Stimulated activated CD8-positive, alpha-beta memory T cell treated with anti-CD3 and anti-CD28 coated beads, Interleukin-15, amount 100 ng/mL, for 48 hours (primary cell): ENCODE data around the gene GPC6.

Source experiments
- DNase-seq, 2 donors: peaks; one replicate each; pipeline ENCODE4 v3.0.0-alpha.2; 2020; ENCODE audit warnings: low read depth in 2 of 2

The GPC6 gene

DNA sequence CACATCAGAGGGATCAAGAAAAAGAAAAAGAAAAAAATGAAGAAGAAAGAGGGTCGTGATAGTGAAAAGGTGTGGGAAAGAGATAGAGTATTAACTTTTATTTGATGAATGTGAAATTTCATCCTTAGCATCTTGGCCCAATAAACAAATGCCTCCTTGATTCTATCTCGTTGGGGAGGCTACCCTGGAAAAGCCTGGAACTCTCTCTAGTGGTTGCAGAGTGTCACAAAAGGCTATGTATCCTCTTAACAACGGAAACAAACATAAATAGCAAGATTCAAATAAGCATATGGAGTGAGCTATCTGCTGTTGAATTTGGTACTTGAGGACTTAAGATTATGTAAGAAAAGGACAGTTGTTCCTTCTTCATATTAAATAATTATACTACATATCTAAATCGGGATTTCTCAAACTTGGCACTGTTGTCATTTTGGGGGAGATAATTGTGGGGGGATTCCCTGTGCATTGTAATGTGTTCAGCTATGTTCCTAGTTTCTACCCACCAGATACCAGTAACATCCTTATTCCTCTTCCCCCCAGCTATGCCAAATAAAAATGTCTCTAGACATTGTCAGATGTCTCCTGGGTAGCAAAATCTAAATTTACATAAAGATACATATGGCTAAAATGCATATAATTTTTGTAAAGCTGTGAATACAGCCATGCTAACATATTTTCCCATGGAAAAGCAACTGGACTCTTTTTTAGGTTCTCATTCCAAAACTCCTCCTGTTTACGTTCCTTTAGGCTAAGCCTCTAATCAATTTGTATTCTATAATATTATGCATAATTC, 695.7 kb downstream of the GPC6 start:
- DNase-seq, result no peak

DNA sequence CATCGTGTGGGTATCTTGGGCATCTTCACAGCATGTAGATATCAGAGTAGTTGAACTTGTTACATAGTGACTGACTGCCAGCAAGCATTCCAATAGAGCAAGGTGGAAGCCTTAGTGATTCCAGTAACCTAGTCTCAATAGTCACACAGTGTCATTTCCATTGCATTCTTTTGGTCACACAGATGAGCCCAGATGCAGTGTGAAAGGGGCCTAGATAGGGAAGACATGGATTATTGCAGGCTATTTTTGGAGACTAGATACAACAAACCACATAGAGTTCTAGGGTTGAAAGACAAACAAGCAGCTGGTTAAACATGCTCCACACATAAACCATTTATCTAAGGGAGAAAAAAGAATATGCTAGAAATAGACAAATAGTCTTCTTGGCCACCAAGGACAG, 699.4 kb downstream of the GPC6 start:
- DNase-seq, result no peak

DNA sequence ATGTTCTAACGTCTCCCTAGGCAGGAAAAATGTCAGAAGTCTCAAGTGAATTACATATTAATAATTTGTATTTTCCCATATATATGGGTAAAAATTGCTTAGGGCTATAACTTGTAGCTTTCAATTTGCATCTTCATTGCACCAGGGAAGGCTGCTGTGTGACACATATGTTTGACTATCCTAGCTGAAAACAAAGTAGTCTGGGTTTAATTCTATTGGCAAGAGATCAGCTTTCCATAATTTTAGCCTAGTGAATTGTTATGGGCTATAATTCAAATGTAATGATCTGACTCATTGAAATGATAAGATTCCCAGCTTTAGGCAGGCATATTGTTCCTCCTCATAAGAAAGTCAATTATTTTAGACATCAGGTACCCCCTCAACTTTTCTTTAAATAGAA, 699.8 kb downstream of the GPC6 start:
- no peak for DNase-seq

DNA sequence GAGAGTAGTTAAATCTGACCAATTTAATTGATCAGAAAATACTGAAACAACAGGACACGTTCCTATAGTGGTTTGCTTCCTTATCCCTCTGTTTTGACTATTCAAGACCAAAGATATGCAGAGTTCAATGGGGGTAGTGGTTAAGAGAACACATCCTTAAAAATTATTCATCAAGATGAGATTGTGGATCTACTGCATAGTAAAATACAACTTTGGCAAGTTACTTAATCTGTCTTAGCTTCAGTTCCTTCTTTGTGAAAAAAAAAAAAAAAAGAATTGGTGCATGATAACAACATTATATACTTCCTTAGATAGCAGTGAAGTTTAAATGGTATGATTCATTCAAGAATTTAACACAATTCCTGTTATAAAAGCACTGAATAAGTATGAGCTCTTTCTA, 700.8 kb downstream of the GPC6 start:
- no peak for DNase-seq

DNA sequence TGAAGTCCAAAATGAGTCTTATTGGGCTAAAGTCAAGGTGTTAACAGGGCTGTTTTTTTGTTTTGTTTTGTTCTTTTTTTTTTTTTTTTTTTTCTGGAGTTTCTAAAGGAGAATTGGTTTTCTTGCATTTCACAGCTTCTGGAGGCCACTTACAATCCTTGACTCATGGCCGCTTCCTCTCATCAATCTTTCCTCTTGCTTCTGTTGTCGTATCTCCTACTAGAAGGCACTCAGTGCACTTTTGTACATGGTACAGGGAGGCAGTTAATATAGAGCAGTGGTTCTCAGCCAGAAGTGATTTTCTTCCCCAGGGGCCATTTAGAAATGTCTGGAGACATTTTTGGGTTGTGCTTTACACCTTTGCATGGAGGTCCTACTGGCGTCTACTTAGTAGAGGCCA, 706.3 kb downstream of the GPC6 start:
- DNase-seq, result no peak

DNA sequence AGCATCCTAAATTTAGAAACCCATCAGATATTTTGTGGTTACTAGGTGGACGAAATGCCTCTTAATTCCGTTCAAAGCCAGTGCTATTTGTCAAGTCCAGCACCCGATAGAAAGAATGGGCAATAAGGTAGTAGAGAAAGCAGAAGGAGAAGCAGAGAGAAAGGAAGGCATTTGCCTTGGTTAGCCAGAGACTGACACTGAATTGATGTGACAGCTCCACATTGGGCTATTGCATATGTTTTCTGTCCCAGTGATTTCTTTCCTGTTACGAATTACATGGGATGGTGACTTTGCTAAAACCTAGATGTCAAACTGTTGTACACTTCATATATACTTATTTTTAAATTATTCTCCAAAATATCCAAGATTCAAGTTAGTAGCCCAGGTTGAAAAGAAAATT, 710.3 kb downstream of the GPC6 start:
- DNase-seq, result no peak

DNA sequence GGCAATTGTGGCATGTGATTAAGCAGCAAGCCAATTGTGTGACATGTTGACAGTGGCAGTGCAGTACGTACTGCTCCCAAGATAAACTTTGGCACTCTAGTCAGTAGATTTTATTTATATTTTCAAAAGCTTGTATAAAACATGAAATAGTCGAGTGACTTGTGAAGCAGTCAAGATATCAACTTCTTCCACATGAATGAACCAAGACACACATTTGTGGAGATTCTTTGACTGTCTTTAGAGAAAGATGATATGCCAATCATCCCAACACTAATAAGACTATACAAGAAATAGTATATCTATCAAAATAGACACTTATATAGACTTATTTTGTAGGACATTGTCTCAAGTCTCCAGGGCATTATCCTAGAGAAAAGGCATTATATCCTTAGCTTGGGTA, 714.8 kb downstream of the GPC6 start:
- DNase-seq, result no peak

DNA sequence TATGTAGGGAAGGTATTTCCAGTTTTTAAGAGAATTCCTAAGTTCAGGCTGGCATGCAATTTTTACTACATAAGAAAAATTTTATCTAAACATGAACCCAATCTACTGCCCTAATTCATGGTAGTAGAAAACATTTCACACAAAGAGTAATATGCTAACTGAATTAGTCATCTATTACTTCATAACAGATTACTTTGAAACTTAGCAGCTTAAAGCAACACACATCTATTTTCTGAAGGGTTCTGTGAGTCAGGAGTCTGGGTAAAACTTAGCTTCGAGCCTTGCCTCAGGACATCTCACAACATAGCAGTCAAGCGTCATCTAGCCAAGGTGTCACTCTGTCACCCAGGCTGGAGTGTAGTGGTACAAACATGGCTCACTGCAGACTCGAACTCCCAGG, 715.4 kb downstream of the GPC6 start:
- DNase-seq, result no peak

DNA sequence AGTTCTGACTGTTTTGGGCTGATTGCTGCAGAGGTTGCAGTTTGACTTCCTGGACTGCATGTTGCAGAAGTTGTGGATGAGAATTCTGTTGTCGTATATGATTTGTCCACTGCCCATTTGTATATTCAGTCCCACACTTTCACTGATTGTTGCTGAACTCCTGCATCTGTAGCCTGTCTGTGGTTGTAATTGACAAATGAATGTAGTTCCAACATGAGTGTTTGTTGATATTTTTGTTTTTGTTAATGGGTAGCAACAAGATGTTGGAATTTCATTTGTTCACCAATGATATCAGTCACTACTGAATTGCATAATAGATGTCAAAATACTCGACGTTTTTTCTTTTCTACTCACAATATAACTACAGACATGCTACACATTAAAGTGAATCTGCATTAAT, 719.0 kb downstream of the GPC6 start:
- no peak for DNase-seq

DNA sequence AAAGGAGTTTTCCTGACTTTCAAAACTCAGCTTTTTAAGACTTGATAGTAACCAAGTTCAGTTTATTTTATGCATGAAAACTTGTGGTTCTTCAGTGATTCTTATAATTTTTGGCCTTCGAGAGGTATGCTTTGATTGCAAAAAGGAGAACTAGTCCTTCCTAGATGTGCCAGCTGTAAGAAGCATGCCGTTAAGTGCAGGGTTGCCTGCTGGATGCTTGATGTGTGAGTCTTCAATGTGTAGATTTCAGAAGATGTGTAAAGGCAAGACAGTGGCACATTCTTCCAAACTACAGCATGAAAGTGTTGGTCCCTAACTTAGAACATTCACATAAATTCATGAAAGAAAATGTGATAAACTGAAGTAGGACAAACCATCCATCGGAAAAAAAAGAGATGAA, 720.4 kb downstream of the GPC6 start:
- no peak for DNase-seq

DNA sequence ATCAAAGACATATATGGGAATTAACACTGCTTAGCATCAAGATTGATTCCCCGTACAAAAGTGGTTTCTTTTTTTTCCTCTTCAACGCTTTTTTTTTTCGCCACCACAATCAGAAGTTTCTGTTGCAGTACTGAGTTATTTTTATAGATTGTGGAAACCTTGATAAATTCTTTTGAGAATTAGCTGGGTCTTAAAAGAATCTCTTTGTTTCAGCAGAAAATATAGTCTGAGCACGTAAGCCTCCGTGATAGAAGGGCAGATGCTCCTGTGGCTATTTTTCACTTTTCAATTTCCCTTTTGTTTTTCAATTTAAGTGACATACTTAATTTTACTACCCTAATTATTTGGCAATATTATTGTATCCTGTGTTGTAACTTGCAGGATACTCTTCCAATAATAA, 721.0 kb downstream of the GPC6 start:
- DNase-seq, result no peak

DNA sequence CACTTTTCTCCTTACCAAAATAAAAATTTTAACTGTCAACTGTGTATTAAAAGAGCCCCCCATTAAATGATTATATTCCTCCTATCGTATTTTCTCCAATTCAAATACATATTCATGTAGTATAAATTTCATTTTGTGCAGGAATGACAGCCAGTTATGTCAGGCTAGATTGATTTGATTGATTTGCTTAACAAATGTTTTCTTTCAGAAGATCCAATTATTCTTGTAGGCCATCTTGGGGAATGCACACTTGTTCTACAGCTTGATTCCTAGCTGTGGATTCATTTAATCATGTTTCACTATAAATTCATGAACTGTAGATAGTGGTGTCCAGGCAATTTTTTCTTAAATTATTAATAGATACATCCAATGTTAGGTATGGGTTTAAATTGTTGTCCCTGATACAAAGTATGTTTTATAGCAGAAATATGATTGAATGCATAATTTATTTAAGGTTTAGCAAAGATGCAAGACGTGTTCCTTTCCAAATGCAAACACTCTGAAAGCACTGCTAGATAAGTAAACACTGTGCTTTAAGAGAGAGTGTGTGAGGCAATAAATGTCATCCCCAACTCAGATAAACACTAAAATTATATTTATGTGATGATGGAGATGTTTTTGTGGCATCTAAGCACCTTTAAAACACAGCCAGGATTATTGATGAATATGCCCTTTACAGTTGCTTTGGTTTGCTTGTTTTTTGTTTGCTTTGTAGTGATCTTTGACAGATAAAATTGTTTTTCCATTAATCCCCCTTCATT, 721.7 kb downstream of the GPC6 start:
- no peak for DNase-seq

DNA sequence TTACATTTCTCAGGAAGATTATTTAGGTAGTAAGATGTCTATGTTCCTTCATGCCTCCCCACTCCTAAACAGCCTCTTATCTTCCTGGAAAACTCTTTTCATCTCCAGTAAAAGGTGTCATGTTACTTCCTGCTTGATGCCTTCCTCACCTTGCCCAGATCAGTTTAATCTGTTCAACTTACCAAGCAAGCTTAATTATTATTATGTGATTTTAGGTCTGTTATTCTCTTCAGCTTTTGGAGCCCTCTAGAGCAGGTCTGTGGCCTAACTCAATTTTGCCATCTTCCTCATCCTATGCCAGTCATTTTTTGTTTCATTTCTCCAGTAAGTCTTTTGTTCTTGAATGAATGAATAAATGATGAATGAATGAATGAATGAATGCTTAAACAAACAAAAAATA, 724.5 kb downstream of the GPC6 start:
- no peak for DNase-seq

DNA sequence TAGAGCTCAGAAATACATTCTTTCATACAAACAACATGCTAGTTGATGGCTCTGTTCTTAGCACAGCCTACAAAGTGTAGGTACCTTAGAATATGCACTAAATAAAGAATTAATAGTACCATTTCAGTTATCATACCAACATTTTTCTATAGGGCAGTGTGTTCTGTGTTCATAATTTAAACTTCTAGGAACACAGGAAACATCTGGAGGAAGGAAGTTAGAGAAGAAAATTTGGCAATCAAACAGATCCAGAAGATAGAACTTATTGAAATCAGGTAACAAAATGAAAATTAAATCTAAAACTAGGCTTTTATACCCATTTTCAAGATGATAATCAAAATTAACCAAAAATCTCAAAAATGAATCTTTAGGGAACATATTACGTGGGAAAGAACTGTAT, 725.3 kb downstream of the GPC6 start:
- no peak for DNase-seq

DNA sequence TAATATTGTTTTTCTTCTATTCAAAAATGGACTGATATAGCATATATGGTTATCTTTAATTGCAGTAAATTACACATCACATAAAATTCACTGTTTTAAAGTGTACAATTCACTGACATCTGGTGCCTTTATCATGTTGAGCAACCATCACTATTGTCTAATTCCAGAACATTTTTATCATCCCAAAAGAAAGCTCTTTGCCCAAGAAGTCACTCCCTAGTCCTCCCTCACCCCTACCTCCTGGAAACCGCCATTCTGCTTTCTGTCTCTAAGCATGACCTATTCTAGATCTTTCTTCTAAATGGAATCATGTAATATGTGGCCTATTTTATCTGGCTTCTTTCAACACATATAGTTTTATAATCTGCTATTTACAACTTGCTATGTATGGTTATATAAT, 727.2 kb downstream of the GPC6 start:
- DNase-seq, result no peak

DNA sequence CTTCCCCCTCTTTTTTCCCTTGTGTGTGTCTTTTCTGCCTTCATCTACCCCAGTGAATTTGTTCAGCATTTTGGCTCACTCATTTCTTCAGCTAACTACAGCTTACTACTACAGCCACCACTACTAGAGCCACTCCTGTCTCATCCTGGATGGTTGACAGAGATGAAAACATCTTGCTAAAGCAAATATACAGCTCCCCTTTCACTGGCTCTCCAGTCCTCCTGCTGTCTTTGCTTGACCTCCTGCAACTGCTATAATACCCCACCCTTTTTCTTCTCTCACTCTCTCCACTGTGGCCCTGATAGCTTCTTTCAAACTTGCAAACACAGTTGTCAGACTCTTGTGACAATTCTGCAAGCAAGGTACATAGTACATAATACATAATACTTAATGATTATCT, 729.3 kb downstream of the GPC6 start:
- DNase-seq, result no peak

DNA sequence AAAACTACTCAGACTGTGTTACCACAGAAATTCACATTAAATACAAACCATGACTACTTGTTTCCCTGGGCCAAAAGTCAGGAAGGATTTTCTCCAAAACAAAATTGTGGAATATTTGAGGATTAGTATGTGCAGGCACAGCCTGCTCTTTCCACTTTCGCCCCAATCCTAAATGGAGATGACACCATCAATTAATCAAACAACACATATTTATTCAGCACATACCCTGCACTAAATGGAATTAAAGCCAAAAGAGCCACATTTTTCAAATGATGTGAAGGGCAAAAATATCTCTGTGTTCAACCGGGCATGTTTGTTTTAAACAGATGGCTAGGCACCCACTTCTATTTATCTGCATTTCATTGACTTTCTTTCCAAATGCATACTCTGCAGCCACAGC, 729.8 kb downstream of the GPC6 start:
- no peak for DNase-seq

DNA sequence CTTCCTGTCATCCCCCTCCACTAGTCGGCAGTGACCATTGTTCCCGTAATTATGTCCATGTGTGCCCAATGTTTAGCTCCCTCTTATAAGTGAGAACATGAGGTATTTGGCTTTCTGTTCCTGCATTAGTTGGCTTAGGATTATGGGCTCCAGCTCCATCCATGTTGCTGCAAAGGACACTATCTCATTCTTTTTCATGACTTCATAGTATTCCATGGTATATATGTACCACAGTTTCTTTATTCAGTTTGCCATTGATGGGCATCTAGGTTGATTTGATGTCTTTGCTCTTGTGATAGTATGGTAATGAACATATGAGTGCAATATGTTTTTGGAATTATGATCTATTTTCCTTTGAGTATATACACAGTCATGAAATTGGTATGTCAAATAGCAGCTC, 730.8 kb downstream of the GPC6 start:
- no peak for DNase-seq

DNA sequence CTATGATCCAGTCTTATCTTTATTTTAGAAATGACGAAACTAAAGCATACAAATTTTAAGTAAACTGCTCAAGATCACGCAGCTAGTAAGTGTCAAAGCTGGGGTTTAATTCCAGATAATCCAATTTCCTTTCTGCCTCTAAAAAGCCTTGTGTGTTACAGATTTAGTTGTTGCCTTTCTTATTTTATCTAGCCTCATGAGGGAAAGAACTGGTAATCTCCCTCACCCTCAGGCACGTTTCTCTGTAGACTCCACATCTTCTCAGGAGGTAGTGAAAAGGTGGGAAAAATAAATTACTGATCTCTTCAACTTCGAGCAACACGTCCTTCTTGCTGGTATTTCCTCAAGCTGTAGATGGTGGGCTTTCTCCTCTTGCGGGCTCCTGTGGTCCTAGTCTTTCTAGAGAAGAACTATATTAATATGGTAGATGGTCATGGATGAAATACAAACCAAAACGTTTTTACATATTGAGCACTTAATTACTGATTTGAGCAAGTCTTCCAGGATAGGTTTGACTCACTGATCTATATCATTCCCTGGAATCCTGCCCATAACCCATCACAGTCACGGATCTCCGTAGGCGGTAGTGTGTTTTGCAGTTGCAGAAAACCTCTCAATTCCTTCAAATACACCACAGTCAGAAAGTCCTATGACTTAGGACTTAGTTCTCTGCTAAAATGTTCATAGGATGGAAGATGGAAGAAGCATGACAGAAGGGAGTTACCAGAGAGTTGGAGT, 733.4 kb downstream of the GPC6 start:
- DNase-seq, result no peak

DNA sequence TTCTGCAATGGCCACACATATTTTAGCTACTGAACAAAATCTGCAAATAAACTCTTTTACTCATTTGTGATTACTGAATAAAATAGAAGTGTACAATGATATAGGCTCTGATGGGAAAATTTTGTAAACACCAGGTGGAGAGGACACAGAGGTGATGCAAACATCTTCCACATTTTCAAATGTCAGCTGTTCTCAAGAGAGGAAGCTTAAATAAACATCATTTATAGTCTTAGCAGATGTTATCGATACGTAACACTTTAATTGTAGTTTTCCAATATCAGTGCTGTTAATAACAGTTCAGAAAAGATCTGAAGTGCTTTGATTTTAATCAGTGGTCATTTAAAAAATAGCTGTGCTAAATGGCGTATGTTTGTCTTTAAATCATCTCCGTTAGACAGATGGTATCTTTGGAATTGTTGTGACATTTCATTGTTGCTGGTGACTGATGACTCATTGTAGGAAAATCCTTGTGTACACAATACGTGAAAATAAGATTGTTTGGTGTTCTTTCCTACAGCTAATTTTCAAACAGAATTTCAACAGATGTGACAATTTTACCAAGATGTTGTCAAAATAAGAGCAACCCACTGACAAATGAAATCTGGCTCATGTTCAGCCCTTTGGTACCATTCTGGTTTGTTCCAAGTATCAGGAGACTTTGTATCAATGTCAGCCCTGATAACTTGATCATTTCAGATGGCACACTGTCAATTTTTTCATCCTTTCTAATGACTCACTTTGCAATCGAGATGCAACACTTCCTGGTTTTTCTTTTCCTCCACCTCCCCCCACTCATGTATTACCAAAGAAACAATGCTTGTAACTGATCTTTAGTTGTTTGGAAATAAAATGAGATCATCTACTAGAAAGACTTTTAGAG, 736.9 kb downstream of the GPC6 start:
- DNase-seq, result no peak

DNA sequence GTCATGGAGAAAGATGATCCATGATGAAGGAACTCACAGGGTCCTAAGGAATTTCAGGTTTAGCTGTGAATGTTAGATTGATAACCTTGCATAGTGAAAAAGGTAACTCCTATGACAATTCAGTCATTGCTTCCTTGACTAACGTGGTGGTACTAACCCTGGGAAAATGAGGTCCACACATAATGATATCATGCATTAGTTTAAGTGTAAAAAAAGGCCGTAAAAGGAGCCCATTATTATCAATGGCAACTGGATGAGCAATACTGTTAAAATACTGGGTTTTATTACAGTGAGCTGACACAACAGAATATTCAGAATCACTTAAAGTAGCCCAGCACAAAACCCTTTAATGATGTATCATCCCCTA, 737.5 kb downstream of the GPC6 start:
- no peak for DNase-seq

DNA sequence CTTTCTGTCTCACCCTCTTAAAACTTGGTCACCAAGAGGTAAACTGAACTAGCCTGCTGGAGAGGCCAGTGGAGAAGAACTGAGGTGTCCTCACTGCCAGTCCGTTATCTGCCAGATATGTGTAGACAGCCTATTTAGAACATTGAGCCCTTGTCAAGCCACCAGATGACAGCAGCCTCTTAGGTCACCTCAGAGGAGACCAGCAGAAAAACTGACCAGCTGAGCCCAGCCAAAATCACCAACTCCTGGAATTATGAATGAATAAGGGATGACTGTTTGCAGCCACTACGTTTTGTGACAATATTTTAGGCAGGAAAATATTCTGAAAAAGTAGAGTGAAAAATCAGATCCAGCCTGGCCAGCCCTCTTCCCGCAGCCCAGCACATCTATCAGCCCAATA, 739.0 kb downstream of the GPC6 start:
- no peak for DNase-seq
